GM18502 (cell line): Measurements from ENCODE around the gene CPSF7.

Source experiments
- ATAC-seq: cut with Tn5 transposase; IDR thresholded peaks from one replicate; pipeline ENCODE4 v1.9.1; 2021; ENCODE audit warnings: mild to moderate bottlenecking; ENCODE audit not compliant: unreplicated experiment, poor library complexity

Gene CPSF7

DNA sequence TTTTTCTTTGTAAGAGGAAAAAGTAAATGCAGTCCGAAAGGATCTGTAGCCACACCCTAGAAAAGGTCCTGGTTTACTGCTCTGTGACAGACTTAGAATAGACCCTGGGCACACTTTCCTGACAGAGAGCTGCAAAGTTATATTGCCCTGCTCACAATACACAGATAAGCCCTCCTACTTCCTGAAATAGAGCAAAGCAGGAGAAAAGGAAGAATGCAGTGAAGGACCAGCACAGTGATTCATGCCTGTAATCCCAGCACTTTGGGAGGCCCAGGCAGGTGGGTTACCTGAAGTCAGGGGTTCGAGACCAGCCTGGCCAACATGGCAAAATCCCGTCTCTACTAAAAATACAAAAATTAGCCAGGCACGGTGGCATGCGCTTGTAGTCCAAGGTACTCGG lies 70.3 kb downstream of the CPSF7 start:
- no peak for ATAC-seq

DNA sequence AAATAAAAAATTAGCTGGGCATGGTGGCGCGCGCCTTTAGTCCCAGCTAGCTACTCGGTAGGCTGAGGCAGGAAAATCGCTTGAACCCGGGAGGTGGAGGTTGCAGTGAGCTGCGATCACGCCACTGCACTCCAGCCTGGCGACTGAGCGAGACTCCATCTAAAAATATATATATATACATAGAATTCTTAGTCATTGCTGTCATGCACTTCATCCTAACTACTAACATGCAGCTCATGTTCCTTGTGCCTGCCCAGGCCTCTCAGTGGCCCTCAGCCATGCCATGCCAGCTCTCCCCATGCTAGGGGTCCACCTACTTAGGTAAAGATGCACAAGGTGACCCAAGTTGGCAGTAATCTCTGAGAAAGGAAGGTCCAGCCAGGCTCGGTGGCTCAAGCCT lies 71.2 kb downstream of the CPSF7 start:
- ATAC-seq, result no peak

DNA sequence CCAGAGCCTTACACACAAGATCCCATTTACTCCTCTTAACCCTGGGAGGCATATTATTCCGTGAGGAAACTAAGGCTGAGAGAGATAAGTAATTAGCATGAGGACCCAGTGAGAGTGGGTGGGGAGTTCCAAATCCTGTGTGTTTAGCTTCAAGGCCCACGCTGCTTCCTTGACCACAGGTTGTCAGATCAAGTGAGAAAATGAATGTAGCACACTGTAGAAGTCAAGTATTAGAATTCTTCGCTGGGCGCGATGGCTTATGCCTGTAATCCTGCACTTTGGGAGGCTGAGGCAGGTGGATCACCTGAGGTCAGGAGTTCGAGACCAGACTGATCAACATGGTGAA lies 71.9 kb downstream of the CPSF7 start:
- no peak for ATAC-seq

DNA sequence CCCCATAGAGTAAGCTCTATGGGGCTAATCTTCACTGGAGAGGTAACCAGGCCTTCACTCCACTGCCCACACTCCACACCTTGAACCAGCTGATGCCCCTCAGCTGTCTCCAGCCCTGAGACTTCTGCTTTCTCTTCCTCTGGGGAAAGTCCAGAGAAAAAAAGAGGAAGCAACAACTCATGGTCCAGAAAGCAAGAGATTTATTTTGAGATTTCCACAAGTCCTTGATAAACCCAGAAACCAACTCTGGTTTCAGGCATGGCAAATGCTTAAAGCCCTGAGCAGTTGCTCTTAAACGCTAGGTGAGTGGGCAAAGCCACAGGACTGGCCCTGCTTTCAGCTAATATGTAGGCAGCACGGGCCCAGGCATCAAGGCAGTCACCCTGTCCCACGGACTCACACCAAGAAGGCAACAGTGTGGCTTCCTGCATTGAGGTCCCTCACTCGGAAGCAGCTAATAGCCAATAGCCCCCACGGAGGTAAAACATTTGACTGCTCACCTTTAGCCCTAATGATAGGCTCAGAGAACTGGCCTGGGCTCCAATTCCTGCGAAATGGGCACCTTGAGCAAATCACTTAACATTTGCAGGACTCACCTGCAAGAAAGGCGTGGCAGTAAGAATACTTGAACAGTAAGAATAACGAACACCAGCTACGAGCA lies 72.4 kb downstream of the CPSF7 start:
- peak; percentile 54 for ATAC-seq

DNA sequence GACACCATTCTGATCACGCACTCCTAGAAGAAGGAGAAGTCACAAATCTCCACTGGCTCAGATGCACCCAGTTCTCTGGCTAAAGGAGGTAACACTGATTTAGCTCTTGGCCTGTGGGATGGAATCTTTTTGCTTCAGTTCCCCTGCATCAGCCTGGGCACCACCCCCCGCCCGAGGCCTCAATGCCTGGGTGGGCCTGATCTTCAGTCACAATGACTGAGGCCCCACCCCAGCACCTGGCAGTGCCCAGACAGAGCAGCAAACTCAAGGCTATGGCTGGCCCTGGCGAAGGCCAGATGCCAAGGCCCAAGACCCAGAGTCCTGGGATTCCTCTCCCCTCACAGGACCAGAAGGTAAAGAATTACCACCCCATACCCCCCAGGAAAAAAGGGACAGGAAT lies 73.1 kb downstream of the CPSF7 start:
- no peak for ATAC-seq

DNA sequence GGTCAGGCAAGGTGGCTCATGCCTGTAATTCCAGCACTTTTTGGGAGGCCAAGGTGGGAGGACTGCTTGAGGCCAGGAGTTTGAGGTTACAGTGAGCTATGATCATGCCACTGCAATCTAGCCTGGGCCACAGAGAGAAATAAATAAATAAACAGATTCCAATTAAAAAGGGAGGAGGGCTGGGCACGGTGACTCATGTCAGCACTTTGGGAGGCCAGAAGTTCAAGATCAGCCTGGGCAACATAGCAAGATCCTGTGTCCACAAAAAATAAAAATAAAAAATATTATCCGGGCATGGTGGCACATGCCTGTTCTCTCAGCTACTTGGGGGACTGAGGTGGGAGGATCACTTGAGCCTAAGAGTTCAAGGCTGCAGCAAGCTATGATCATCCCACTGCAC lies 75.6 kb downstream of the CPSF7 start:
- no peak for ATAC-seq

DNA sequence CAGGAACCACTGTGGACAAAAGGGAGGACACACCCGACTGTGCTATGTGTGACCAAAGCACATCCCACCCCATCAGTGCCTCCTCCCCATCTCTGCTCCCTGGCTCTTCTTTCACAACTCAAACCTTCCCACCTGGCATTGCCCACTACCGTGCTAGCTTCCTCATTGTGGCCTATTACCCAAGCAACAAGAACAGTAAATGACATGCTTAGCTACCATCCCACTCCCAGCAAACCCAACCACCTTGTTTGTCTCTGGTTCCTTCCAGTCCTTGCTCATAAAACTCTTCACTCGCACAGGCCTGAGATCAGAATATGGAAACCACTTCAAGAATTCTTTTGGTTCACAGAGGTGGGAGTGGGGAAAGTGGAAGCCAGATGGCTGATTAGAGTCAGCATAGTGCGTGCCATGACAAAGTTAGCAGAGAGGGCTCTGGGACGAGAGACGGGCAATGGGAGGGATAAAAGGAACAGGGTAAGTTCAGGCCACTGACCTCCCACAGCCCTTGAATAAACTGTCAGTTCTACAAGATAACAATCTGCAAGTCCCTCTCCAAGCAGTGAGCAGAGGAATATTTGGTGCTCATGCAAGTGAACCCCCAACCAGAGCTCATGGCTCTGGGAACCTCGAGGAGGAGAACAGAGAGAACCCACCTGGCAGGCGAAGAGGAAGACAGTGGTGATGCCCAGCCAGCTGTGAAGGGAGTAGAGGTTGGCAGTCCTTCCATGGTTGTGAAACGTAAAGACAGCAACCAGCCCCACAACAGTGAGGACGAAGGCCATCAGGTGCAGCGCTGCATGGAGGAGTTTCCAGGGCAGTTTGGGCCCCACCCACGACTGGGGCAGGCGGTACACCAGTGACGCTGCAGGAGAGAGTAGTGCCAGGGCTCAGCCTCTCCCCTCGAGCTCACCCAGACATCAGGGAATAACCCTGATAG lies 76.4 kb downstream of the CPSF7 start:
- ATAC-seq, result no peak
